Smooth muscle cell (in vitro differentiated cells): ENCODE results near the gene CCDC198. TPM values are rescaled to one million over a fixed set of nuclear protein-coding genes. Genes with fewer than 3 reads are reported as not detected.

ENCODE experiments used
- DNase-seq: peaks from one replicate; lab custom pipeline; 2025; ENCODE audit not compliant: unreplicated experiment; lab: John Stamatoyannopoulos, UW
- H2AFZ ChIP-seq: fragments of 200-600 bp; sonication (generic); 2 replicates; pipeline ENCODE4 v1.6.0; 2016; ENCODE audit warnings: antibody characterized with exemption, low read depth, mild to moderate bottlenecking
- H3F3A ChIP-seq: fragments of 200-600 bp; sonication (generic); 2 replicates; pipeline ENCODE4 v1.6.0; 2017; ENCODE audit warnings: antibody characterized with exemption, low read depth
- H3K27ac ChIP-seq: fragments of 200-600 bp; sonication (generic); 2 replicates; pipeline ENCODE4 v1.5.1; 2016; ENCODE audit warnings: low read depth, mild to moderate bottlenecking
- H3K27me3 ChIP-seq: fragments of 200-600 bp; sonication (generic); 2 replicates; pipeline ENCODE4 v1.6.1; 2016; ENCODE audit warnings: low read depth, mild to moderate bottlenecking
- H3K36me3 ChIP-seq: fragments of 200-600 bp; sonication (generic); 2 replicates; pipeline ENCODE4 v1.5.1; 2016; ENCODE audit warnings: low read depth
- H3K4me1 ChIP-seq: fragments of 200-600 bp; sonication (generic); 2 replicates; pipeline ENCODE4 v1.5.1; 2016; ENCODE audit warnings: low read depth
- H3K4me2 ChIP-seq: fragments of 200-600 bp; sonication (generic); 2 replicates; pipeline ENCODE4 v1.6.0; 2016; ENCODE audit warnings: mild to moderate bottlenecking
- H3K4me3 ChIP-seq: fragments of 200-600 bp; sonication (generic); 2 replicates; pipeline ENCODE4 v1.5.1; 2016; ENCODE audit warnings: mild to moderate bottlenecking
- H3K79me2 ChIP-seq: fragments of 200-600 bp; sonication (generic); 2 replicates; pipeline ENCODE4 v1.6.0; 2016; ENCODE audit warnings: low read depth, mild to moderate bottlenecking
- H3K9ac ChIP-seq: fragments of 200-600 bp; sonication (generic); 2 replicates; pipeline ENCODE4 v1.6.0; 2016; ENCODE audit warnings: low read depth
- H3K9me3 ChIP-seq: fragments of 200-600 bp; sonication (generic); replicated peaks from 2 replicates; pipeline ENCODE4 v1.5.1; 2016; ENCODE audit warnings: low read depth
- H4K20me1 ChIP-seq: fragments of 200-600 bp; sonication (generic); 2 replicates; pipeline ENCODE4 v1.6.0; 2016; ENCODE audit warnings: low read depth
- CTCF ChIP-seq: fragments of 200-600 bp; sonication (generic); IDR thresholded peaks from 2 replicates; pipeline ENCODE4 v1.5.1; 2017; ENCODE audit warnings: borderline replicate concordance, mild to moderate bottlenecking, antibody characterized with exemption; ENCODE audit not compliant: insufficient read depth, poor library complexity, severe bottlenecking
- WGBS: methylation state at CpG from one replicate; pipeline ENCODE4 v1.1.7; 2016; ENCODE audit warnings: low lambda C conversion rate; 5-methylcytosine and 5-hydroxymethylcytosine counted together
- polyA plus RNA-seq: library from polyadenylated mRNA; unstranded; fragments of >200 nt; fragmentation: Nextera tagmentation; extraction: Ambion mirVana; gene quantifications from 2 replicates; pipeline ENCODE4 v1.2.1, GENCODE V29; 2016
- total RNA-seq: library from RNA; depleted of rRNA; stranded (reverse); fragments of >200 nt; gene quantifications from 2 replicates; pipeline ENCODE4 v1.2.3, GENCODE V29; 2014

CCDC198 gene
- total and polyA plus RNA-seq, 2 experiments from 2014 or later: not detected

DNA sequence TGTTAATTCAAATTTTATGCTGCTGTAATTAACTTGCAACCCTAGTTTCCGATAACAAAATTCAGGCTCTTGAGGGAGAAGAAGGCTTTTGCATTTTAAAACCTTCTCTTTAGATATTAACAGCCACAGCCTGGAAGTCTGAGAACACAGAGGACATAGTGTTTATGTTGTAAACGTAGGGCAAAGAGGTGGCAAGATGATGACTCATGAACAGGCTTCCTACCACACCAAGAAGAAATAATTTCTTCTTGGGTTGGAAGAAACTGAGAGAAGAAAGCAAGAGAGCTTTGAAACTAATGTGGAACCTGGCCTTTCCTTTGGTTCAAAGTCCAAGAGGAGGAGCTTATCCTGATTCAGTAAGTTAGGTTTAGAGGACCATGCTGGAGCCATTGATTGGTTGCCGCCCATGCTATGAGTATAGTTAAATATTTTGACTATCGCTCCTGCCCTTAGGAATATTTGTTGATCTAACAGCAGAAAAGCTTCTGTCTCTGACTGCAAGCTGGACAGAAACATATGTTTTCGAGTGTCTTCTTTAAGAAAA is 31.8 kb downstream of the CCDC198 start:
- Histone ChIP-seq H3K4me2 (no peak overlapping the region), H3K4me3 (no peak overlapping the region), H3K9me3 (no peaks in the 10 kb centered on the region), H2AFZ (no peak overlapping the region), H3K4me1 (no peaks in the 10 kb centered on the region), H3K27me3 (no peaks in the 10 kb centered on the region), H3F3A (no peaks in the 10 kb centered on the region), H3K36me3 (no peaks in the 10 kb centered on the region), H3K9ac (no peak overlapping the region), H4K20me1 (no peaks in the 10 kb centered on the region), H3K79me2 (no peaks in the 10 kb centered on the region), H3K27ac (no peak overlapping the region)
- TF ChIP-seq CTCF: no peak
- 62% methylated on average over 5 of the region's 5 CpGs for WGBS
- DNase-seq: no peak

GRCh38 chr14:57435923-57436322 is 57.7 kb downstream of the CCDC198 start:
- Histone ChIP-seq H3F3A (no peaks in the 10 kb centered on the region), H3K27ac (no peak overlapping the region), H3K27me3 (no peaks in the 10 kb centered on the region), H2AFZ (no peak overlapping the region), H3K4me1 (no peaks in the 10 kb centered on the region), H3K9ac (no peak overlapping the region), H3K4me2 (no peak overlapping the region), H3K79me2 (no peaks in the 10 kb centered on the region), H3K4me3 (no peak overlapping the region), H3K9me3 (no peaks in the 10 kb centered on the region), H4K20me1 (no peaks in the 10 kb centered on the region), H3K36me3 (no peaks in the 10 kb centered on the region)
- no peak for TF ChIP-seq CTCF
- DNase-seq: no peak

DNA sequence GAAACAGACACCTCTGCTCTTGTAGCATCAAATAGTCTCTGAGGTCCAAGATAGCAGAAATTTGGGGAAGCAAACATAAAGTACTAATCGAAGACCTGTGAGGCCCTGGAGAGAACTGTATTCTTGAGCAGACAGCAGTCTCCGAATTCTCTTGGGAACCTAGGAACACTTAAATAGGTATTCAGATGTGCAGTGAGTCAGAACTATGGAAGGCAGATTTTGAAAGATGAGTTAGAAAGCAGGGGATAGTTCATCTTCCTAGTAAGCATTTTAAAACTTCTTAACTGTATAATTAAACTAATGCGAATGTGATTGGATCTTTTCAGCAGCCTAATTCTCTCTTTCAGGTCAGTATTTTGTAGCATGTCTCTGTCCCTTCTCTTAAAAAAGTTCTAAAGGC is 72.7 kb downstream of the CCDC198 start:
- Histone ChIP-seq H3K4me3 (no peak overlapping the region), H4K20me1 (no peaks in the 10 kb centered on the region), H3K4me1 (no peaks in the 10 kb centered on the region), H3K9ac (no peak overlapping the region), H3K79me2 (no peaks in the 10 kb centered on the region), H3K9me3 (no peaks in the 10 kb centered on the region), H3K27ac (no peak overlapping the region), H2AFZ (no peak overlapping the region), H3K27me3 (no peaks in the 10 kb centered on the region), H3K4me2 (no peak overlapping the region), H3K36me3 (no peaks in the 10 kb centered on the region), H3F3A (no peaks in the 10 kb centered on the region)
- 80% methylated on average over 3 of the region's 3 CpGs for WGBS
- no peak for TF ChIP-seq CTCF
- no peak for DNase-seq

DNA sequence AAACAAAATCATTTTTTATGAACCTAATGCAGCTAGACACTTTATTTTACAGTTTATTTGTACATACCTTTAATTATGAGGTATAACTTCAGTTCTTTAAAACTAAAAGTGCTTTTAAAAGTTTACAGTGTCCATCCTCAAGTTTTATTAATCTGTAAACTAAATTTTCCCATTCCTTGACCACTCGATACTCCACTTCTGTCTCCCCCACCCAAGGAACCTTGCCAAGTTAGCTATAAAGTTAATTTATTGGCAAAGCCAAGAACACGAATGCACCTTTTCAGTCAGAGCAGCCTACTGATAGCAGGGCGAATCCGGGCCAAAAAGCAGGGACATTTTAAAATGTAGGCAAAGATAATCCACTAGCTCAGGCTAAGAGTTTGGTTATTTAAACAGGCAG is 73.6 kb downstream of the CCDC198 start:
- no peak for TF ChIP-seq CTCF
- Histone ChIP-seq H3K27ac (no peak overlapping the region), H3K4me2 (no peak overlapping the region), H3F3A (no peaks in the 10 kb centered on the region), H3K79me2 (no peaks in the 10 kb centered on the region), H4K20me1 (no peaks in the 10 kb centered on the region), H3K4me3 (no peak overlapping the region), H3K9ac (no peak overlapping the region), H3K27me3 (no peaks in the 10 kb centered on the region), H2AFZ (no peak overlapping the region), H3K36me3 (no peaks in the 10 kb centered on the region), H3K4me1 (no peaks in the 10 kb centered on the region), H3K9me3 (no peaks in the 10 kb centered on the region)
- WGBS: 84% methylated on average over 4 of the region's 4 CpGs
- DNase-seq: no peak
